ENCODE data around the gene OR2V1. TPM values are rescaled to one million over a fixed set of nuclear protein-coding genes. Genes with fewer than 3 reads are reported as not detected.
"Not testable (repeated sequence)": the region's sequence is repeated elsewhere in the genome, so short reads cannot be mapped to it uniquely, and the experiment has no call there.

The OR2V1 gene
- total RNA-seq, 5 donors from 2014 or later (not counting 1 experiment from before 2014, with no cell fraction given): not detected

- Mint-ChIP-seq H3K9me3 (no peaks in the 10 kb centered on the region), H3K27me3 (peaks cover 4 to 80% of the 10 kb centered on the region in 2 donors), H3K36me3 (no peaks in the 10 kb centered on the region), H3K4me1 (peaks cover 26 to 47% (median 37%) of the 10 kb centered on the region in 3 donors), H3K27ac (no peak overlapping the region), H3K4me3 (no peak overlapping the region)
- Histone ChIP-seq H3K4me1 (ENCODE audit: control insufficient read depth in 1 of 2, extremely low read depth in 1 of 2, insufficient read depth in 2 of 2, low read length in 2 of 2) (peaks cover 9 to 32% of the 10 kb centered on the region in 2 experiments), H3K27me3 (replicated peaks in 1 of 2; ENCODE audit: control insufficient read depth in 2 of 2, extremely low read depth in 1 of 2, insufficient read depth in 2 of 2, low read length in 1 of 2) (peaks cover 26 to 73% of the 10 kb centered on the region in 2 experiments), H3K4me3 (ENCODE audit: control insufficient read depth in 1 of 2, extremely low read depth in 1 of 2, low read length in 1 of 2) (no peak overlapping the region), H3K36me3 (ENCODE audit: control insufficient read depth in 2 of 2, extremely low read depth in 1 of 2, insufficient read depth in 1 of 2, low read length in 1 of 2) (no peaks in the 10 kb centered on the region), H3K27ac (ENCODE audit: low read length) (no peak overlapping the region), H3K9me3 (no peaks in the 10 kb centered on the region)
- ChIA-PET POLR2A (no interaction called here), CTCF (interaction anchor here (0.6 to 1.8 kb wide), 4 partner anchors 13 to 359 kb away, joined by 4 to 7 read pairs (median 6); no protein-coding TSS in a partner anchor)
- DNase-seq (no peak), ATAC-seq (replicated peaks in 1 of 4) (no peak)
- WGBS (ENCODE audit: insufficient coverage): no CpG with 5 or more reads among the region's 3 CpGs
Observed at GRCh38 chr5:181171782-181172181, 40.8 kb upstream of the OR2V1 start.

GRCh38 chr5:181170996-181171395 lies 40.0 kb upstream of the OR2V1 start:
- peaks cover 30 to 54% (median 42%) of the 10 kb centered on the region in 3 donors for H3K4me1 Mint-ChIP-seq
- ATAC-seq (replicated peaks in 1 of 4): no peak
- Histone ChIP-seq H3K4me1 (ENCODE audit: control insufficient read depth in 1 of 2, extremely low read depth in 1 of 2, insufficient read depth in 2 of 2, low read length in 2 of 2) (peaks cover 9 to 32% of the 10 kb centered on the region in 2 experiments), H3K4me3 (ENCODE audit: control insufficient read depth in 1 of 2, extremely low read depth in 1 of 2, low read length in 1 of 2) (no peak overlapping the region), H3K9me3 (no peaks in the 10 kb centered on the region), H3K27me3 (replicated peaks in 1 of 2; ENCODE audit: control insufficient read depth in 2 of 2, extremely low read depth in 1 of 2, insufficient read depth in 2 of 2, low read length in 1 of 2) (peaks cover 25 to 81% of the 10 kb centered on the region in 2 experiments), H3K36me3 (ENCODE audit: control insufficient read depth in 2 of 2, extremely low read depth in 1 of 2, insufficient read depth in 1 of 2, low read length in 1 of 2) (no peaks in the 10 kb centered on the region), H3K27ac (ENCODE audit: low read length) (no peak overlapping the region)
- no peaks in the 10 kb centered on the region for H3K9me3 Mint-ChIP-seq
- DNase-seq: no peak
- H3K4me3 Mint-ChIP-seq: peak overlapping the region in 1 of 3 donors; percentile 70
- H3K27me3 Mint-ChIP-seq: peaks cover 4 to 86% of the 10 kb centered on the region in 2 donors
- ChIA-PET CTCF (interaction anchor here (0.7 kb wide), 2 partner anchors 28 to 53 kb away, joined by 3 to 6 read pairs; no protein-coding TSS in a partner anchor), POLR2A (no interaction called here)
- 83% methylated on average over 1 of the region's 6 CpGs for WGBS (ENCODE audit: insufficient coverage)
- H3K27ac Mint-ChIP-seq: no peak overlapping the region
- H3K36me3 Mint-ChIP-seq: no peaks in the 10 kb centered on the region

GRCh38 chr5:181170237-181170825 lies 39.4 kb upstream of the OR2V1 start:
- Mint-ChIP-seq H3K4me3 (peak overlapping the region in 1 of 3 donors; percentile 70), H3K9me3 (no peaks in the 10 kb centered on the region), H3K27me3 (peaks cover 8 to 88% of the 10 kb centered on the region in 2 donors), H3K27ac (no peak overlapping the region), H3K36me3 (no peaks in the 10 kb centered on the region), H3K4me1 (peaks cover 33 to 61% (median 46%) of the 10 kb centered on the region in 3 donors)
- no peaks in the 10 kb centered on the region for H3K9me3 ChIP-seq
- DNase-seq (no peak), ATAC-seq (replicated peaks in 1 of 4) (no peak)
- no peak overlapping the region for H3K27ac ChIP-seq (ENCODE audit: low read length)
- ChIA-PET CTCF (interaction anchor here in 1 of 2 donors (0.7 kb wide), 1 partner anchor 52 kb away, joined by 3 read pairs; no protein-coding TSS in a partner anchor), POLR2A (no interaction called here)
- H3K4me3 ChIP-seq (ENCODE audit: control insufficient read depth in 1 of 2, extremely low read depth in 1 of 2, low read length in 1 of 2): peak overlapping the region in 1 of 2 donors; percentile 44
- H3K36me3 ChIP-seq (ENCODE audit: control insufficient read depth in 2 of 2, extremely low read depth in 1 of 2, insufficient read depth in 1 of 2, low read length in 1 of 2): no peaks in the 10 kb centered on the region
- H3K4me1 ChIP-seq (ENCODE audit: control insufficient read depth in 1 of 2, extremely low read depth in 1 of 2, insufficient read depth in 2 of 2, low read length in 2 of 2): peaks cover 9 to 32% of the 10 kb centered on the region in 2 experiments
- peaks cover 25 to 79% of the 10 kb centered on the region in 2 experiments for H3K27me3 ChIP-seq (replicated peaks in 1 of 2; ENCODE audit: control insufficient read depth in 2 of 2, extremely low read depth in 1 of 2, insufficient read depth in 2 of 2, low read length in 1 of 2)
- 26% methylated on average over 33 of the region's 33 CpGs for WGBS (ENCODE audit: insufficient coverage)

- H3K9me3 ChIP-seq; POLR2A ChIA-PET; H3K36me3 ChIP-seq (ENCODE audit: control insufficient read depth in 2 of 2, extremely low read depth in 1 of 2, insufficient read depth in 1 of 2, low read length in 1 of 2); H3K36me3 Mint-ChIP-seq; H3K27ac ChIP-seq (ENCODE audit: low read length); H3K9me3 Mint-ChIP-seq: not testable (repeated sequence)
- Mint-ChIP-seq H3K27ac (peak overlapping the region in 1 of 2 donors; percentile 22), H3K4me1 (peaks cover 35 to 64% (median 49%) of the 10 kb centered on the region in 3 donors), H3K27me3 (peaks cover 8 to 91% of the 10 kb centered on the region in 2 donors), H3K4me3 (peak overlapping the region in 1 of 3 donors; percentile 70)
- ATAC-seq (replicated peaks in 1 of 4) (peak; percentile 33 to 58 (median 44)), DNase-seq (peak in 32 of 35 experiments; percentile 40 to 83 (median 65))
- Histone ChIP-seq H3K27me3 (replicated peaks in 1 of 2; ENCODE audit: control insufficient read depth in 2 of 2, extremely low read depth in 1 of 2, insufficient read depth in 2 of 2, low read length in 1 of 2) (peaks cover 25 to 78% of the 10 kb centered on the region in 2 experiments), H3K4me3 (ENCODE audit: control insufficient read depth in 1 of 2, extremely low read depth in 1 of 2, low read length in 1 of 2) (peak overlapping the region in 1 of 2 donors; percentile 44), H3K4me1 (ENCODE audit: control insufficient read depth in 1 of 2, extremely low read depth in 1 of 2, insufficient read depth in 2 of 2, low read length in 2 of 2) (peaks cover 9 to 34% of the 10 kb centered on the region in 2 experiments)
- CTCF ChIA-PET: interaction anchor here in 1 of 2 donors (1.8 kb wide), 1 partner anchor 22 kb away, joined by 4 read pairs; no protein-coding TSS in a partner anchor
- 10% methylated on average over 38 of the region's 50 CpGs for WGBS (ENCODE audit: insufficient coverage)
Observed at GRCh38 chr5:181169459-181170236, 38.7 kb upstream of the OR2V1 start.

GRCh38 chr5:181168595-181169118 lies 37.7 kb upstream of the OR2V1 start:
- DNase-seq (no peak), ATAC-seq (replicated peaks in 1 of 4) (no peak)
- 60% methylated on average over 1 of the region's 14 CpGs for WGBS (ENCODE audit: insufficient coverage)
- H3K4me3 ChIP-seq (ENCODE audit: control insufficient read depth in 1 of 2, extremely low read depth in 1 of 2, low read length in 1 of 2): no peak overlapping the region
- H3K27ac Mint-ChIP-seq: peak overlapping the region in 1 of 2 donors; percentile 41
- no peaks in the 10 kb centered on the region for H3K9me3 ChIP-seq
- H3K9me3 Mint-ChIP-seq: no peaks in the 10 kb centered on the region
- H3K4me1 ChIP-seq (ENCODE audit: control insufficient read depth in 1 of 2, extremely low read depth in 1 of 2, insufficient read depth in 2 of 2, low read length in 2 of 2): peaks cover 9 to 38% of the 10 kb centered on the region in 2 experiments
- H3K4me3 Mint-ChIP-seq: peak overlapping the region in 1 of 3 donors; percentile 70
- no peaks in the 10 kb centered on the region for H3K36me3 Mint-ChIP-seq
- H3K4me1 Mint-ChIP-seq: peaks cover 37 to 66% (median 52%) of the 10 kb centered on the region in 3 donors
- H3K27me3 ChIP-seq (replicated peaks in 1 of 2; ENCODE audit: control insufficient read depth in 2 of 2, extremely low read depth in 1 of 2, insufficient read depth in 2 of 2, low read length in 1 of 2): peaks cover 25 to 77% of the 10 kb centered on the region in 2 experiments
- ChIA-PET POLR2A (no interaction called here), CTCF (interaction anchor here in 1 of 2 donors (1.8 kb wide), 1 partner anchor 23 kb away, joined by 4 read pairs; no protein-coding TSS in a partner anchor)
- H3K36me3 ChIP-seq (ENCODE audit: control insufficient read depth in 2 of 2, extremely low read depth in 1 of 2, insufficient read depth in 1 of 2, low read length in 1 of 2): no peaks in the 10 kb centered on the region
- no peak overlapping the region for H3K27ac ChIP-seq (ENCODE audit: low read length)
- peaks cover 8 to 93% of the 10 kb centered on the region in 2 donors for H3K27me3 Mint-ChIP-seq

Measured in T-cell (primary cell).